Measurements from ENCODE around the gene EPHA10.

- no peak for TF ChIP-seq ZNF274 (IDR thresholded peaks at IDR 0.05; ENCODE audit: low read depth, low read length)
- no peak for TF ChIP-seq YY1 (IDR thresholded peaks at IDR 0.05; ENCODE audit: insufficient read depth, insufficient read length)
Measured at GRCh38 chr1:37814252-37814651, 49.3 kb upstream of the EPHA10 start.

Data from NT2/D1 (cell line).